Fibroblast of lung (primary cell): ENCODE measurements around the gene CPNE4. TPM values are rescaled to one million over a fixed set of nuclear protein-coding genes. Genes with fewer than 3 reads are reported as not detected.

Experiments used
- DNase-seq, 2 donors: peaks; one replicate each; pipeline versions ENCODE4 v3.0.0 to v3.0.0-alpha.2; 2010; ENCODE audit warnings: low read depth in 2 of 2
- H2AFZ ChIP-seq: 2 replicates; pipeline ENCODE4 v1.5.1; 2012; ENCODE audit warnings: low read length, control low read depth, inconsistent platforms
- H3K27ac ChIP-seq: 2 replicates; pipeline ENCODE4 v1.5.1; 2011; ENCODE audit warnings: low read length, control low read depth; ENCODE audit not compliant: insufficient read depth
- H3K27me3 ChIP-seq: 2 replicates; pipeline ENCODE4 v1.5.1; 2011; ENCODE audit warnings: mild to moderate bottlenecking, low read length; ENCODE audit not compliant: control insufficient read depth, insufficient read depth
- H3K36me3 ChIP-seq: 2 replicates; pipeline ENCODE4 v1.5.1; 2011; ENCODE audit warnings: low read length; ENCODE audit not compliant: control insufficient read depth, insufficient read depth
- H3K4me1 ChIP-seq: 2 replicates; pipeline ENCODE4 v1.5.1; 2011; ENCODE audit warnings: low read length; ENCODE audit not compliant: control insufficient read depth, insufficient read depth; ENCODE audit errors: extremely low read depth
- H3K4me2 ChIP-seq: 2 replicates; pipeline ENCODE4 v1.5.1; 2011; ENCODE audit warnings: low read length, control low read depth; ENCODE audit not compliant: insufficient read depth; ENCODE audit errors: extremely low read depth
- H3K4me3 ChIP-seq, 4 experiments: fragments of 200-600 bp in 1 of 4; sonication (generic) in 1 of 4; replicated peaks in 1 of 4; 2 replicates each; pipeline ENCODE4 v1.5.1; 2011 to 2016; ENCODE audit warnings: low read length in 4 of 4, low read depth in 3 of 4, mild to moderate bottlenecking in 3 of 4, control low read depth in 2 of 4, inconsistent platforms in 1 of 4, mixed read lengths in 1 of 4; ENCODE audit not compliant: insufficient read depth in 1 of 4; ENCODE audit errors: control extremely low read depth in 1 of 4
- H3K79me2 ChIP-seq: 2 replicates; pipeline ENCODE4 v1.5.1; 2012; ENCODE audit warnings: mild to moderate bottlenecking, low read length, inconsistent platforms; ENCODE audit not compliant: control insufficient read depth, insufficient read depth
- H3K9ac ChIP-seq: 2 replicates; pipeline ENCODE4 v1.5.1; 2011; ENCODE audit warnings: mild to moderate bottlenecking, low read length, control low read depth; ENCODE audit not compliant: insufficient read depth
- H3K9me3 ChIP-seq: 2 replicates; pipeline ENCODE4 v1.5.1; 2012; ENCODE audit warnings: low read depth, low read length; ENCODE audit not compliant: control insufficient read depth, insufficient read depth
- H4K20me1 ChIP-seq: 2 replicates; pipeline ENCODE4 v1.5.1; 2011; ENCODE audit warnings: low read length; ENCODE audit not compliant: control insufficient read depth, insufficient read depth; ENCODE audit errors: extremely low read depth
- EZH2 ChIP-seq: IDR thresholded peaks from 2 replicates; pipeline ENCODE4 v1.5.1; 2012; ENCODE audit warnings: low read length, control low read depth, mild to moderate bottlenecking; ENCODE audit errors: missing control alignments
- polyA plus RNA-seq, 2 donors: library from polyadenylated mRNA; depleted of rRNA in 1 of 2; stranded (reverse) in 1 of 2; unstranded in 1 of 2; fragments of >200 nt; gene quantifications; 2 replicates each; pipeline ENCODE4 v1.2.1, GENCODE V29; 2011 to 2012; ENCODE audit warnings: missing spikeins in 1 of 2
- total RNA-seq: library from RNA; depleted of rRNA; stranded (reverse); fragments of >200 nt; gene quantifications from 2 replicates; pipeline ENCODE4 v1.2.1, GENCODE V29; 2014
- TF ChIP-seq, protein P1 (sequence below), 2 donors: IDR thresholded peaks in 1 of 2; conservative IDR thresholded peaks in 1 of 2; 1 replicate in 1 of 2; 2 replicates in 1 of 2; pipeline ENCODE4 v1.5.1; 2011 to 2012; ENCODE audit warnings: low read length in 2 of 2, control low read depth in 1 of 2, inconsistent platforms in 1 of 2, low read depth in 1 of 2, mild to moderate bottlenecking in 1 of 2

CPNE4 gene
- total and polyA plus RNA-seq, 2 donors (not counting 1 experiment from before 2014, with no cell fraction given), result 0.17 TPM; not detected in 1

DNA sequence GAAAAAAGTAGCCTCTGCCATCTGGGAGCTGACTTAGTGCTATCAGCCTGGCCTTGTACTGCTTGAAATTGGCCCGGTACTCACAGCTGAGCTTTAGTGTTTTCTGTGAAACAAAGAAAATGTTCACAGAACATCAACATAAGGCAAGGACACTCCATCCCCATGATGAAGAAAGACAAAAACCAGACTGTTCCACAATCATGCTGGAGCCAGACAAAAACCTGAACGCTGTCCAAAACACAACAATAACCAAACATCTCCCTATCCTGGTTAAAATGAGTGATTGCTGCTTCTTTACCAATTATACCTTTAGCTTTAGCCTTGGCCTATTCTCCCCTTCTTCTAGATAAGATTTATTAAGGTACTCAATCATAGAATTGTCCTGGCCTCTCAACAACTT lies 153.9 kb downstream of the CPNE4 start:
- DNase-seq, result no peak
- H3K79me2 ChIP-seq, result no peaks in the 10 kb centered on the region
- no peak overlapping the region for H3K27ac ChIP-seq
- H3K4me1 ChIP-seq, result no peaks in the 10 kb centered on the region
- TF ChIP-seq EZH2, result no peak
- TF ChIP-seq, protein P1, sequence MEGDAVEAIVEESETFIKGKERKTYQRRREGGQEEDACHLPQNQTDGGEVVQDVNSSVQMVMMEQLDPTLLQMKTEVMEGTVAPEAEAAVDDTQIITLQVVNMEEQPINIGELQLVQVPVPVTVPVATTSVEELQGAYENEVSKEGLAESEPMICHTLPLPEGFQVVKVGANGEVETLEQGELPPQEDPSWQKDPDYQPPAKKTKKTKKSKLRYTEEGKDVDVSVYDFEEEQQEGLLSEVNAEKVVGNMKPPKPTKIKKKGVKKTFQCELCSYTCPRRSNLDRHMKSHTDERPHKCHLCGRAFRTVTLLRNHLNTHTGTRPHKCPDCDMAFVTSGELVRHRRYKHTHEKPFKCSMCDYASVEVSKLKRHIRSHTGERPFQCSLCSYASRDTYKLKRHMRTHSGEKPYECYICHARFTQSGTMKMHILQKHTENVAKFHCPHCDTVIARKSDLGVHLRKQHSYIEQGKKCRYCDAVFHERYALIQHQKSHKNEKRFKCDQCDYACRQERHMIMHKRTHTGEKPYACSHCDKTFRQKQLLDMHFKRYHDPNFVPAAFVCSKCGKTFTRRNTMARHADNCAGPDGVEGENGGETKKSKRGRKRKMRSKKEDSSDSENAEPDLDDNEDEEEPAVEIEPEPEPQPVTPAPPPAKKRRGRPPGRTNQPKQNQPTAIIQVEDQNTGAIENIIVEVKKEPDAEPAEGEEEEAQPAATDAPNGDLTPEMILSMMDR (conservative IDR thresholded peaks at IDR 0.05 in 1 of 2, IDR thresholded peaks at IDR 0.05 in 1 of 2; ENCODE audit: low read depth in 1 of 2, low read length in 2 of 2), result no peak
- no peaks in the 10 kb centered on the region for H4K20me1 ChIP-seq
- H3K27me3 ChIP-seq, result no peaks in the 10 kb centered on the region
- H2AFZ ChIP-seq, result no peak overlapping the region
- no peaks in the 10 kb centered on the region for H3K9me3 ChIP-seq
- no peaks in the 10 kb centered on the region for H3K36me3 ChIP-seq
- no peak overlapping the region for H3K4me3 ChIP-seq
- no peak overlapping the region for H3K4me2 ChIP-seq
- no peak overlapping the region for H3K9ac ChIP-seq

DNA sequence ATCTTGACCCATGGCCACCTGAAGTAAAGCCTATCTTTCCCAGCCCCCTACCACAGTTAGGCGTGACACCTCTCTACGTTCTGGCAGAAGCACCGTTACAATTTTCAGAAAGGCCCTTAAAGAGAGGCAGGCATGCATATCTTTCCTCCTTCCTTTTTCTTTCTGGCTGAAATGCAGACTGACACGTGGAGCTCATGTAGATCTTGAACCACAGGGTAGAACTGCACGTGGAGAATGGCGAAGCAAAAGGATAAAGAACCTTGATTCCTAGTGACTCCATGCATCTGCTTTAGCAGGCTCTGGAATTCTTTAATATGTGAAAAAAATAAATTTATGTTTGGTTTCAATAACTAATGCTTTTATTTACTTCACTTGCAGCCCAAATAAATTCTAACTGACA lies 166.6 kb downstream of the CPNE4 start:
- no peaks in the 10 kb centered on the region for H3K79me2 ChIP-seq
- no peaks in the 10 kb centered on the region for H4K20me1 ChIP-seq
- no peak overlapping the region for H3K4me2 ChIP-seq
- no peaks in the 10 kb centered on the region for H3K27me3 ChIP-seq
- H3K4me1 ChIP-seq, result no peaks in the 10 kb centered on the region
- no peaks in the 10 kb centered on the region for H3K36me3 ChIP-seq
- H3K9me3 ChIP-seq, result no peaks in the 10 kb centered on the region
- no peak for DNase-seq
- TF ChIP-seq, protein P1 (conservative IDR thresholded peaks at IDR 0.05 in 1 of 2, IDR thresholded peaks at IDR 0.05 in 1 of 2; ENCODE audit: low read depth in 1 of 2, low read length in 2 of 2), result no peak
- TF ChIP-seq EZH2, result no peak
- H2AFZ ChIP-seq, result no peak overlapping the region
- no peak overlapping the region for H3K27ac ChIP-seq
- no peak overlapping the region for H3K9ac ChIP-seq
- H3K4me3 ChIP-seq, result no peak overlapping the region

DNA sequence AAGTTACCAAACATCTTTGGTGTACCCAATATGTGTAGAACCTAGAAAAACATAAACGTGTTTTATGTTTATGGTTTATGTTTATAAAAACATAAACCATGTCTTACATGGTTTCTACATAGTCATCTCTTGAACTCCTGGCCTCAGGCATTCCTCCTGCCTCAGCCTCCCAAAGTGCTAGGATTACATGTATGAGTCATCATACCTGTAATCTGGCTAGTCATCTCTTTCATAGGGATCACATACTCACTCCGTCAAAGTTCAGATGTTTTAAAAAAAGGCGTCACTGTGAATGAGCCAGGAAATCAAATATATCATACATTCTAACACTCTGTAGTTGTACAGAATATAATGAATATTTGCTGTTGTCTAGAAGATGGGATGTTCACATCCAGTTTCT lies 178.6 kb downstream of the CPNE4 start:
- no peaks in the 10 kb centered on the region for H3K36me3 ChIP-seq
- no peaks in the 10 kb centered on the region for H3K9me3 ChIP-seq
- H2AFZ ChIP-seq, result no peak overlapping the region
- no peak overlapping the region for H3K4me2 ChIP-seq
- H3K4me3 ChIP-seq, result no peak overlapping the region
- H3K4me1 ChIP-seq, result no peaks in the 10 kb centered on the region
- no peaks in the 10 kb centered on the region for H3K27me3 ChIP-seq
- no peak overlapping the region for H3K27ac ChIP-seq
- H4K20me1 ChIP-seq, result no peaks in the 10 kb centered on the region
- DNase-seq, result no peak
- H3K79me2 ChIP-seq, result no peaks in the 10 kb centered on the region
- H3K9ac ChIP-seq, result no peak overlapping the region
- TF ChIP-seq EZH2, result no peak
- TF ChIP-seq, protein P1 (conservative IDR thresholded peaks at IDR 0.05 in 1 of 2, IDR thresholded peaks at IDR 0.05 in 1 of 2; ENCODE audit: low read depth in 1 of 2, low read length in 2 of 2), result no peak
